ENCODE data around the gene SNX8. TPM values are rescaled to one million over a fixed set of nuclear protein-coding genes. Genes with fewer than 3 reads are reported as not detected.

Gene SNX8
- total RNA-seq, 1 donor from 2014 or later: 60.1 TPM

DNA sequence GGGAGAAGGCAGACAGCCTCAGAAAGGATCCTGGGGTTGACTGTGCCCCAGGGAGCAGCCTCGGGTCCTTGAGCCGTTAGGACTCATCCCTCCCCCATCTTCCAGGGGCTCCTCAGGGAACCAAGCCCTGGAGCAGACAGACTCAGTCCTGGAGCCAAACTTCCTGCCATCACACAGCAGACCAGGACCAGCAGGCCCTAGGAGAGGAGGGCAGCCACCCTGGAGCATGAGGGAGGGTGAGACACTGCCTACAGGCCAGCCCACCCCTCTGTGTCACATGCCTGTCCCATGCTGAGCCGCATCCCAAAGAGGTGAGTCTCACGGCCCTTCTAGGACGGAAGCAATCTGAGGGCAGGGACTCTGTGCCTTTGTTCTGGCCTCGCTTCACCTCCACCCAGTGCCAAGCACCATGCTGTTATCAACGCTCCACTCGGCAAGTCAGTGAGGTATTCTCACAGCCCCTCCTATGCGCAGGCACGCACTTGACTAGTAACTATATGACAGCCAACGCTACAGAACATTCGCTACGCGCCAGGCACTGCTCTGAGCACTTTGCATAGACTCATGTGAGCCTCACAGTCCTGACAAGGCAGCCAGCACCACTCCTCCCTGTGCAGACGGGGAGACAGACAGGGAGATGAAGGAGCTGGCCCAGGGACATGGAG is 100.6 kb downstream of the SNX8 start:
- intact Hi-C loops (cut with DNase I): no loop called here
- no peak for ATAC-seq
- Histone ChIP-seq H3K4me1 (no peaks in the 10 kb centered on the region), H3K27ac (no peak overlapping the region), H3K9me3 (no peaks in the 10 kb centered on the region), H3K36me3 (peaks cover 73% of the 10 kb centered on the region), H3K4me3 (no peak overlapping the region), H3K27me3 (no peaks in the 10 kb centered on the region)
- no peak for DNase-seq
- TF ChIP-seq, protein P1, sequence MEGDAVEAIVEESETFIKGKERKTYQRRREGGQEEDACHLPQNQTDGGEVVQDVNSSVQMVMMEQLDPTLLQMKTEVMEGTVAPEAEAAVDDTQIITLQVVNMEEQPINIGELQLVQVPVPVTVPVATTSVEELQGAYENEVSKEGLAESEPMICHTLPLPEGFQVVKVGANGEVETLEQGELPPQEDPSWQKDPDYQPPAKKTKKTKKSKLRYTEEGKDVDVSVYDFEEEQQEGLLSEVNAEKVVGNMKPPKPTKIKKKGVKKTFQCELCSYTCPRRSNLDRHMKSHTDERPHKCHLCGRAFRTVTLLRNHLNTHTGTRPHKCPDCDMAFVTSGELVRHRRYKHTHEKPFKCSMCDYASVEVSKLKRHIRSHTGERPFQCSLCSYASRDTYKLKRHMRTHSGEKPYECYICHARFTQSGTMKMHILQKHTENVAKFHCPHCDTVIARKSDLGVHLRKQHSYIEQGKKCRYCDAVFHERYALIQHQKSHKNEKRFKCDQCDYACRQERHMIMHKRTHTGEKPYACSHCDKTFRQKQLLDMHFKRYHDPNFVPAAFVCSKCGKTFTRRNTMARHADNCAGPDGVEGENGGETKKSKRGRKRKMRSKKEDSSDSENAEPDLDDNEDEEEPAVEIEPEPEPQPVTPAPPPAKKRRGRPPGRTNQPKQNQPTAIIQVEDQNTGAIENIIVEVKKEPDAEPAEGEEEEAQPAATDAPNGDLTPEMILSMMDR (IDR thresholded peaks at IDR 0.05): no peak

DNA sequence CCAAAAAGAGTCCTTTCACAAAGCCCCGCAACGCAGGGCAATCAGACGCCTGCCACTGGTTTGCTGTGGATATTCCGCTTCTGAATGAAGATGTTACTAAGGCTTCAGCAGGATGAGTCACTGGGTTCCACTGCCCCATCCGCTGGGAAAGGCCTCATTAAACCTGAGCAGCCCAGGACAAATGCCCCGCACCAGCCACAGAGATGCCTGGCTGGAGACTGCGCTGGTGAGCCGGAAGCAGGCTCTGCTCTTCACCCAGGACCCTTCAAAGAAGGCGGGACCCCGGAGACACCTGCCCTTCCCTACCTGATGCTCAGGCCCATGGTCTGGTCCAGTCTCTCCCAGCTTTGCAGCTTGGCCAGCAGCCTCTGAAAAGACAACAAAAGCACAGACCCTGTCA is 101.3 kb downstream of the SNX8 start:
- no peak for ATAC-seq
- DNase-seq: peak; percentile 42
- H3K4me3 ChIP-seq: no peak overlapping the region
- no peak overlapping the region for H3K27ac ChIP-seq
- peaks cover 72% of the 10 kb centered on the region for H3K36me3 ChIP-seq
- intact Hi-C loops (cut with DNase I): no loop called here
- no peaks in the 10 kb centered on the region for H3K4me1 ChIP-seq
- TF ChIP-seq, protein P1 (IDR thresholded peaks at IDR 0.05): no peak
- no peaks in the 10 kb centered on the region for H3K27me3 ChIP-seq
- no peaks in the 10 kb centered on the region for H3K9me3 ChIP-seq

DNA sequence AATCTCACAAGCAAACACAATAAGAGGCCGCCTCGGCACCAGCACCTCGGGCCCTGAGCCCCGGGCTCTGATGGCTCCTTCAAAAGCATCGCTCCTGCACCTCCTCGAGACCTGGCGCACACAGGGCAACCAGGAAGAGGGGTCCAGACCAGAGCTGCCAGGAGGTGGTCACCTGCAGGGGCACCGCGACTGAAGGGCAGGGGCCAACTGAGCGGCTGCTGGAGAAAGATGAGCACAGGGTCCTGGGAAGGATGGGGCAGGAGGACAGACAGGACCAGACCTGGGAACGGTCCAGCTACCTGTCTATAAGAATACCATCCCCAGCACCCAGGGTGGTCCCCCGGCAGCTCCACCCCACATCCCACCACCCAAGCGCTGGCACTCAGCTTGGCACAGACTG is 102.3 kb downstream of the SNX8 start:
- Histone ChIP-seq H3K36me3 (peaks cover 72% of the 10 kb centered on the region), H3K27me3 (no peaks in the 10 kb centered on the region), H3K4me1 (no peaks in the 10 kb centered on the region), H3K4me3 (no peak overlapping the region), H3K27ac (no peak overlapping the region), H3K9me3 (no peaks in the 10 kb centered on the region)
- TF ChIP-seq, protein P1 (IDR thresholded peaks at IDR 0.05): no peak
- ATAC-seq (no peak), DNase-seq (peak; percentile 41)
- intact Hi-C loops (cut with DNase I): no loop called here

DNA sequence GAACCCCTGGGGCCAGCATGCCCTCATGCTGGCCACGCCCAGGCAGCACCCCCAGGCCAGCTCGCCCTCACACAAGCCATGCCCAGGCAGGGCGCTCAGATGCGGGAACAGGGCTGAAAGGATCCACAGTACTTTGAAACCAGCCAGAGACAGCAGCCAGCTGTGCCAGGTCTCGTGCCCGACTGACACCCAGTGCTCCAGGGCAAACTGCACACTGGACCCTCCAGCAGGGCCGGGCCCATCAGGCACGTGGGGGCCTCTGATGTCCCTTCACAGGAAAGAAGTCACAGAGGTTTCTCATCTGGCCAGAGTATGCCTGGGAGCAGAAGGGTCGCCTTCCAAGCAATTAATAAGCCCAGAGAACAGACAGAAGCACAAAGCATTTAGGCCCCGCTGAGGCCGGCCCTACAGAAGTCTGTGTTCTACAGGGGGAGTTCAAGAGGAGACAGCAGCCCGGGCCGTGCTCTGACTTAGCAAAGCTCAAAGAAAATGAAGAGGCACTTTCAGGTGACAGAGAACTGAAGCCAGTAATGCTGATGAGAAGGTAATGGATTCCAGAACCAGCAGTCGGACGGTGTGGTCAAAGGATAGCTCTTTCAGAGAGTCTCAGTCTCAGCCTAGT is 102.9 kb downstream of the SNX8 start:
- TF ChIP-seq, protein P1 (IDR thresholded peaks at IDR 0.05): no peak
- Histone ChIP-seq H3K36me3 (peaks cover 70% of the 10 kb centered on the region), H3K4me3 (no peak overlapping the region), H3K4me1 (no peaks in the 10 kb centered on the region), H3K9me3 (no peaks in the 10 kb centered on the region), H3K27ac (no peak overlapping the region), H3K27me3 (no peaks in the 10 kb centered on the region)
- intact Hi-C loops (cut with DNase I): no loop called here
- no peak for ATAC-seq
- DNase-seq: peak; percentile 62

DNA sequence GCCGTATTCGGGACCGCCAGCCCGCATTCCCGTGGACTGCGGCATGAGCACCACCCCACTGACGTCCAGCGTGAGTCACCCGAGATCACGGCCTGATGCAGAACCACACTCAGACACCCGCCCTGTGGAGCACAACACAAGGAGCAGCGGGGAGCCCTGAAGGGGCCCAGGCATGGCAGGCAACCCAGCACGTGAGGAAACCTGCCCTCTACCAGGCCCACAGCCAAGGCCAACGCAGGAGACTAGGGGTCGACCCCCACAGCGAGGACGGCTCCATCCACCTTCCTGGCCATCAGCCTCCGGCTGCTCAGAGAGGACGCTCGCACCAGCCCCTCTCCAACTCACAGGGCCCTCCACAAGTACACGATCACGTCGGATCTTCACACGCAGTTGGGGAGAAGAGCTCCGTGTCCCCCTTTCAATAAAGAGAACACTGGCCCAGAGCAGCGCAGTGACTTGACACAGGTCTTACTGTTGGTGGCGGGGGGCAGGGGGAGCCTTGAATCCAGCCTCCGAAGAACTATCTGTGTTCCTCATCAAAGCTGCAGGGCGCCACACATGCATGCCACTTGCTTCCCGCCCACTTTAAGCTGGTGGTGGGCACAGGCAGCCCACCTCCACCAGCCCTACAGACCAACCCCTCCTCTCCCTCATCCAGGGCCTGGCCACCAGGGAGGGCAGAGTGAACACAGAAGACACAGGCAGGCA is 103.5 kb downstream of the SNX8 start:
- Histone ChIP-seq H3K4me1 (no peaks in the 10 kb centered on the region), H3K4me3 (no peak overlapping the region), H3K27ac (no peak overlapping the region), H3K9me3 (no peaks in the 10 kb centered on the region), H3K36me3 (peaks cover 63% of the 10 kb centered on the region), H3K27me3 (no peaks in the 10 kb centered on the region)
- ATAC-seq: no peak
- TF ChIP-seq, protein P1 (IDR thresholded peaks at IDR 0.05): no peak
- intact Hi-C loops (cut with DNase I): no loop called here
- peak; percentile 49 for DNase-seq
